ENCODE data around the gene INPP5E.
A peak's percentile ranks its signal among the peaks of the same experiment; 100 is the strongest.

INPP5E gene

DNA sequence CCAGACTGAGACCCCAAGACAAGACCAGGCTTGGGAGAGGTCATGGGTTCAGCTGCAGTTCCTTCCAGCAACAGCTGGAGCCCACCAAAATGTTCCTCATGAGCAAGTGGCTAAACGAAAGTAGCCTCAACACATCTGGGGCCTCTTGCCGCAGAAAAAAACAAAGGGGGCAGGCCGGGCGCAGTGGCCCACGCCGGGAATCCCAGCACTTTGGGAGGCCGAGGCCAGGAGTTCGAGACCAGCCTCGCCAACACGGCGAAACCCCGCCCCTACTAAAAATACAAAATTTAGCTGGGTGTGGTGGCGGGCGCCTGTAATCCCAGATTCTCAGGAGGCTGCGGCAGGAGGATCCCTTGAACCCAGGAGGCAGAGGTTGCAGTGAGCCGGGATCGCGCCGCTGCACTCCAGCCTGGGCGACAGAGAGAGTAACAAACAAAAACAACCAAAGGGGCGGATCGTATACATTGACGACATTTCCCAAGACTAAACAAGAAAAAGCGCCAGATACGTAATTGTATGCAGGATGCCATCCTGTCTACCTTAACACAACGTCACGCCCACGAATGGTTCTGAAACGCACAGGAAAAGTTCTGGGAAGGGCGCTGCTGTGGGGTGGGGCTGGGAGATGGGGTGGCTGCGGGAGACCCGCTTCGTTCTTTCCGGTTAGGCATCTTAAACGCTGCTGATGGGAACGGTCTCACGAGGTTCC is 1.7 kb downstream of the INPP5E start:
- H3K27ac ChIP-seq (ENCODE audit: low read depth, low read length), result no peak overlapping the region
- H3K27me3 ChIP-seq (ENCODE audit: control insufficient read depth, insufficient read depth, low read length), result no peaks in the 10 kb centered on the region
- H3K9ac ChIP-seq (ENCODE audit: low read length), result peak overlapping the region; percentile 49
- peak overlapping the region; percentile 79 for H3K4me3 ChIP-seq (ENCODE audit: low read length)
- H3K36me3 ChIP-seq (ENCODE audit: control insufficient read depth, insufficient read depth, low read length), result peaks cover 10% of the 10 kb centered on the region
- peaks cover 11% of the 10 kb centered on the region for H3K4me1 ChIP-seq (ENCODE audit: control insufficient read depth, insufficient read depth, low read length)

DNA sequence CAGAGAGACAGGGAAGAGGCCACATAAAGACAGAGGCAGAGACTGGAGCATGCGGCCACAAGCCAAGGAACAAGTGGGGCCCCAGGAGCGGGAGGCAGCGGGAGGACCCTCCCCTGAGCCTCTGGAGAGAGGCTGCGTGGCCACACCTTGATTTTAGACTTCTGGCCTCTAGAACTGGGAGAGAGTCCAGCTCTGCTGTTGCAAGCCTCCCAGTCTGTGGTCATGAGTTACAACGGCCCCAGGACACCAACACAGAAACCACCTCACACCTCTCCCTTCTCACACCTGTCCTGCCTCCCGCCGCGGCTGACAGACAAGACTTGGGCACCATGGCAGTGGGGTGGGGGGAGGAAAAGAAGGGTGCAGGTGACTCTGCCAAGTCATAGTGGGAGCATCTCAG is 2.2 kb downstream of the INPP5E start:
- H3K9ac ChIP-seq (ENCODE audit: low read length), result no peak overlapping the region
- no peaks in the 10 kb centered on the region for H3K27me3 ChIP-seq (ENCODE audit: control insufficient read depth, insufficient read depth, low read length)
- H3K36me3 ChIP-seq (ENCODE audit: control insufficient read depth, insufficient read depth, low read length), result peaks cover 11% of the 10 kb centered on the region
- no peak overlapping the region for H3K27ac ChIP-seq (ENCODE audit: low read depth, low read length)
- peak overlapping the region; percentile 79 for H3K4me3 ChIP-seq (ENCODE audit: low read length)
- H3K4me1 ChIP-seq (ENCODE audit: control insufficient read depth, insufficient read depth, low read length), result peaks cover 11% of the 10 kb centered on the region

DNA sequence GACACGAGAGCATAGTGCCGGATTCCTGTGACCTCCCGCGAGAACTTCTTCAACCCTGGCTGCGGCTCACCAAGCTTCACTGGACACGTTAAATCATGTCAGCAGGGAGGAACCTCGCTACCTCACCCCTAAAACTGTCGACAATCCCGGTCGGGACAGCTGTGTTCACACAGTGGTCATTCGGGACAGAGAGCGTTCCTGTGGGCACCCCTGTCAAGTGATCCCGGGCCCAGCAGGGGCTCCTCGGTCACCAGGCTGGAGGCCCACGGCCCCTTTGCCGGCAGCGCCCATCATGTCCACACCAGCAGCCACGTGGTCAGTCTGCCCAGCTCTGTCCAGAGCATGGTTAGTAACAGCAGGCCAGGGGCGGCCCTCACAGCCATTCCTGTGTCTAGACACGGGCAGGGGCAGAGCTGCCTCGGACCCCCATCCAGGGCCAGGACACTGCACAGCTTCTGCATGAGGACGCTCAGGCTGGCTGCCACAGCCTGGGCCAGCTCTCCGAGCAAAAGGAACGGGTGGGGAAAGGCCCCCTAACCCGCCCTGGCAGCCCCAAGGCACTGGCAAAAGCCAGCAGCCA is 3.5 kb downstream of the INPP5E start:
- H3K4me3 ChIP-seq (ENCODE audit: low read length), result no peak overlapping the region
- peaks cover 11% of the 10 kb centered on the region for H3K4me1 ChIP-seq (ENCODE audit: control insufficient read depth, insufficient read depth, low read length)
- H3K9ac ChIP-seq (ENCODE audit: low read length), result no peak overlapping the region
- no peaks in the 10 kb centered on the region for H3K27me3 ChIP-seq (ENCODE audit: control insufficient read depth, insufficient read depth, low read length)
- H3K27ac ChIP-seq (ENCODE audit: low read depth, low read length), result no peak overlapping the region
- H3K36me3 ChIP-seq (ENCODE audit: control insufficient read depth, insufficient read depth, low read length), result peaks cover 11% of the 10 kb centered on the region

DNA sequence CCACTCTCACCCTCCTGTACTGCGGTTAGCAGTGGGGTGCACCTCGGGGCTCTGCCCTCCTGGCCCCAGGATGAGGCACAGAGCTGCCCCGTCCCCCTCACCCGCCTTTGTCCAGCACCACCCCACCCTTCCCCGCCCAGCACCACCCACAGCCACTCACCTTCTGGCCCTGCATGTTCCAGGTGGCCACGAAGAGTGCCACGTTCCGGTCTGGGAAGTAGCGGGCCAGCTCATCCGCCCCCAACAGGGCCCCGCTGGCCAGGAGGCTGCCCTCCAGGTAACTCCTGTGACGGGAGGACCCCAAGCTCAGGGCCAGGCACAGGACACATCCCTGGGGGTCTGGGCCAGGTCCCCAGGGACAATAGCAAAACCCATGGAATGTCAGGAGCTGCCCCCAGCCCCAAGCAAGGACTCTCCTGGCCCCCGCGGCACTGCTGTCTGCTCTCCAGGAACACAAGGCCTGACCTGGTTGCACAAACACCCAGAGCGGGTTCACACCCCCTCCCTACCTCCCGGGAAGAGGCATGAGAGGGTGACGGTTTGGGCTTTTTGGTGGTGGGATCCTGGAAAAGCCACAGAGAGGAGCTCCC is 5.0 kb downstream of the INPP5E start:
- Histone ChIP-seq H3K9ac (ENCODE audit: low read length) (no peak overlapping the region), H3K4me1 (ENCODE audit: control insufficient read depth, insufficient read depth, low read length) (peaks cover 11% of the 10 kb centered on the region)

DNA sequence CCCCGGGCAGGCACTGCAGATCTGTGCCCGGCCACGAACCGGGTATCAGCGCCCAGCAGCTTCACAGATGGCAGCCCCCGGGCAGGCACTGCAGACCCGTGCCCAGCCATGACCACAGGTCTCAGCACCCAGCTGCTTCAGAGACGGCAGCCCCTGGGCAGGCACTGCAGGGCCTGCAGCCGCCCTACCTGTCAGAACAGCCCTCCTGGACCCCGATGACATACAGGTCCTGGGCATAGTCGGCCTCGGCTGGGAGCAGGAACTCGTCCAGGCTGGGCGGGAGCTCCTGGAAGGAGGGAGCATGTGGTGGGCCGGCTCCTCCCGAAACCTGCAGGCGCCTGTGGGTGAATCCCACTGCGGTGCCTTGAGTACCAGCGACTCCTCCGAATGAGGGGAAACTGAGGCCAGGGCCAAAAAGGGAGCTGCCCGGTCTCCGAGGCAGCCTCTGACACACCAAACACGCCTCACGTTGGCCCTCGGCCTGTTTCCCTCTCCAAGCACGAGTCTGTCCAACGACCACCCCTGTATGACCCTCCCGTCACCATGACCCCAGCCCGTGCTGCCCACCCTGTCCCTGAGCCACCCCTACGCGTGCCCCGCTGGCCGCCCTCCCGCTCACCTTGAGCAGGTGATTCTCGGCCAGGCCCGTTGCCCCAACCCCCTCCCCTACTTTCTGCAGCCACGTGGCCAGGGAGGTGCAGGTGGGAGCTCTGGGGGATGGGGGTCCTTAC is 5.6 kb downstream of the INPP5E start:
- Histone ChIP-seq H3K27ac (ENCODE audit: low read depth, low read length) (no peak overlapping the region), H3K27me3 (ENCODE audit: control insufficient read depth, insufficient read depth, low read length) (no peaks in the 10 kb centered on the region), H3K4me3 (ENCODE audit: low read length) (no peak overlapping the region), H3K4me1 (ENCODE audit: control insufficient read depth, insufficient read depth, low read length) (peaks cover 11% of the 10 kb centered on the region), H3K36me3 (ENCODE audit: control insufficient read depth, insufficient read depth, low read length) (peaks cover 13% of the 10 kb centered on the region), H3K9ac (ENCODE audit: low read length) (no peak overlapping the region)

More for the DNA sequence above, 5.0 kb downstream of the INPP5E start:
- H3K27me3 ChIP-seq (ENCODE audit: control insufficient read depth, insufficient read depth, low read length), result no peaks in the 10 kb centered on the region
- H3K27ac ChIP-seq (ENCODE audit: low read depth, low read length), result no peak overlapping the region
- H3K4me3 ChIP-seq (ENCODE audit: low read length), result no peak overlapping the region
- peaks cover 13% of the 10 kb centered on the region for H3K36me3 ChIP-seq (ENCODE audit: control insufficient read depth, insufficient read depth, low read length)

DNA sequence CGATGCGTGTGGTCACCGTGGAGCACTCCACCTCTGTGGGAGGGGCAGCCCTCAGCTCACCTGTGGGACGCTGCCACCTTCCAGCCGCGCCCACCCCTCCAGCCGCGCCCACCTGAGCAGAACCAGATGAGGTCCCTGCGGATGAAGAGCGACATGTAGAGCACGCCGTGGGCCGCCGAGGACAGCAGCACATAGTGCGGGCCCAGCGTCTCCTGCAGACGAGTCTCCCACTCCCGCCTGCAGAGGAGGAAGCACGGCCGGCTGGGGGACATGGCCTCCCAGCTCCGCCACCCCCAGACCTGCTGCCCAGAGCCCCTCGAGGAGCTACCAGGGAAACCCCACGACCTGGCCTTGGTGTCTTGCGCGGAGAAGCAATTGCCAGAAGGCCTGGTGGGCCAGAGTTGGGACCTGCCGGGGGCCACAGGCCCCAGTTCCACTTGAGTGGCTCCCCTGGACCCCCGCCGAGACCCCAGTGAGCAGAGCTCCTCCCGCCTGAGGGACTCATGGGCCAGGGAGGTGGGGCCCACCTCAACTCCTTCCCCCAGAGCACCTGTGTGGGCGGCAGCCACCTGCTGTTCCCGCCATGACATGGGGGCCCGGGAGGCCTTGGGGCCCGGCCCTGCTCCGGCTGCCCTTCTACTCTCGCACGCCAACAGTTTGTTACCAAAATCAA is 6.5 kb downstream of the INPP5E start:
- H3K4me1 ChIP-seq (ENCODE audit: control insufficient read depth, insufficient read depth, low read length), result peaks cover 9% of the 10 kb centered on the region
- H3K27me3 ChIP-seq (ENCODE audit: control insufficient read depth, insufficient read depth, low read length), result no peaks in the 10 kb centered on the region
- no peak overlapping the region for H3K27ac ChIP-seq (ENCODE audit: low read depth, low read length)
- peaks cover 13% of the 10 kb centered on the region for H3K36me3 ChIP-seq (ENCODE audit: control insufficient read depth, insufficient read depth, low read length)
- H3K4me3 ChIP-seq (ENCODE audit: low read length), result no peak overlapping the region
- no peak overlapping the region for H3K9ac ChIP-seq (ENCODE audit: low read length)

DNA sequence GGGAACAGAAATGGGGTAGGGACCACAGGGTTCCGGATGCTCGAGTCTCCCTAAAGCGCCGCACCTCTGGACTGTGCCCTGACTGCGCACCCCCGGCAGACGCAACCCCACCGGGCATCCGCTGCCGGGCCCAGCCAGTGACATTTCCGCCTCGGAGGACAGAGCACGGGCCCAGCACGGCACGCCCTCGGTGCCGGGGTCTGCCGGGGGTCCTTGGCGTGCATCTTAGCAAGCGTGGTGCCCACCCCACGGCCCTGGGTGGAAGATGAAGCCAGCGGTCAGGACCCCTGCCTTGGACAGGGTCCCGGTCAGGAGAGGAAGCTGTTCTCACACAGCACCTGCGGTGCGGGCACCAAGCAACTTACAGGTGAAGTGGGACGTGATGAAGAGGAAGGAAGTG is 7.1 kb downstream of the INPP5E start:
- no peaks in the 10 kb centered on the region for H3K27me3 ChIP-seq (ENCODE audit: control insufficient read depth, insufficient read depth, low read length)
- peaks cover 4% of the 10 kb centered on the region for H3K4me1 ChIP-seq (ENCODE audit: control insufficient read depth, insufficient read depth, low read length)
- no peak overlapping the region for H3K27ac ChIP-seq (ENCODE audit: low read depth, low read length)
- H3K36me3 ChIP-seq (ENCODE audit: control insufficient read depth, insufficient read depth, low read length), result peaks cover 13% of the 10 kb centered on the region
- no peak overlapping the region for H3K9ac ChIP-seq (ENCODE audit: low read length)
- H3K4me3 ChIP-seq (ENCODE audit: low read length), result no peak overlapping the region

DNA sequence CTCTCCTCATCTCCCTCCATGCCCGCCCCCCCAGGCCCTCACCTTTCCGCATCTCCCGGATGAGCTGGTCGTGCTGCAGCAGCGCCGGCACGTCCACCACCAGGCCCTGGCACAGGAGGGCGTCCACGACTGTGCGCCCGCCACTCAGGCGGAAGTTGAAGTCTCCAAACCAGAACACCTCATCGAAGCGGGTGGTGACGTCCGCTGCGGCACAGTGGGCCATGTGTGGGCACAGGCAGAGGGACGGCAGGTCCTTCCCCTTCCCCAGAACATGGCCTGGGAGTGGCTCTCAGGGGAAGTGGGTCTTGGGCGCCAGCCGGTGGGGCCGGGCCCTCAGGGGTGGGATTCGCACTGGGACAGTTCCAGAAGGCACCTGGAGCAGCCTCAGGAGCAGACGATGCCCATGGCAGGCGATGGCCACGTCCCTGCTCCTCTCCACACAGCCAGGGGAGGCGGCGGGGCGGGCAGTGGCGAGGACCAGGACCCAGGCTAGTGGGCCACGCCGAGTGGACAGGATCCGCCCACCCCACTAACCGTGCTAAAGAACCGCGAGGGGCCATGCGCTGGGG is 7.8 kb downstream of the INPP5E start:
- H3K9ac ChIP-seq (ENCODE audit: low read length), result no peak overlapping the region
- H3K36me3 ChIP-seq (ENCODE audit: control insufficient read depth, insufficient read depth, low read length), result peaks cover 13% of the 10 kb centered on the region
- no peak overlapping the region for H3K4me3 ChIP-seq (ENCODE audit: low read length)
- no peaks in the 10 kb centered on the region for H3K27me3 ChIP-seq (ENCODE audit: control insufficient read depth, insufficient read depth, low read length)
- H3K27ac ChIP-seq (ENCODE audit: low read depth, low read length), result no peak overlapping the region
- H3K4me1 ChIP-seq (ENCODE audit: control insufficient read depth, insufficient read depth, low read length), result no peaks in the 10 kb centered on the region

DNA sequence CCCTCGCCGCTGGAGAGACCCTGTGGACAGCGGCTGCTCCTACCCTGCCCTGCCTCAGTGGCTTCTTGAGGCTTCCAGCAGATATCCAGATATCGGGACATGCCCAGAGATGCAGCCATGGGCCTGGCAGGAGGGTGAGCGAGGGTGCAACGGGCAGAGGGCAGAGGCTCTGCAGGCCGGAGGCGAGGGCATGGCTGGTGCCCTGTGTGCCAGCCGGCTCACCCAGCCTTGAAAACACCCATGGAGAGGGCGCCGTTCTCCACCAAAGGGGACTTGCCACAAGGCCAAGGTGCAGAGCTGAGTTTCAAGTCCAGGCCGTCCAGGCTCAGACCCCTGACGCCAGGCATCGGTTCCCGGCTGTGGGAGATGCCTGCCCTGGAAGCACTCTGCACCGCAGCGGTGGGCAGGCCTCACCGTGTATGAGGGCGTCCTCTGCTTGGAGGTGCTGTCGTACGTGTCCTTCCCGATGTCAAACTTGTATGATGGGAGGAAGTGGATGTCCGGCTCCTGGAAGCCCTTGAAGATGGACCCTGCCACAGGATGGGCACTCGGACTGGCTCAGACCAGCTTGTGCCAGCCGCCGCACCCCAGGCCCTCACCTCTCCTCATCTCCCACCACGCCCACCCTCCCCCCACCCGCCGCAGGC is 8.9 kb downstream of the INPP5E start:
- no peak overlapping the region for H3K27ac ChIP-seq (ENCODE audit: low read depth, low read length)

DNA sequence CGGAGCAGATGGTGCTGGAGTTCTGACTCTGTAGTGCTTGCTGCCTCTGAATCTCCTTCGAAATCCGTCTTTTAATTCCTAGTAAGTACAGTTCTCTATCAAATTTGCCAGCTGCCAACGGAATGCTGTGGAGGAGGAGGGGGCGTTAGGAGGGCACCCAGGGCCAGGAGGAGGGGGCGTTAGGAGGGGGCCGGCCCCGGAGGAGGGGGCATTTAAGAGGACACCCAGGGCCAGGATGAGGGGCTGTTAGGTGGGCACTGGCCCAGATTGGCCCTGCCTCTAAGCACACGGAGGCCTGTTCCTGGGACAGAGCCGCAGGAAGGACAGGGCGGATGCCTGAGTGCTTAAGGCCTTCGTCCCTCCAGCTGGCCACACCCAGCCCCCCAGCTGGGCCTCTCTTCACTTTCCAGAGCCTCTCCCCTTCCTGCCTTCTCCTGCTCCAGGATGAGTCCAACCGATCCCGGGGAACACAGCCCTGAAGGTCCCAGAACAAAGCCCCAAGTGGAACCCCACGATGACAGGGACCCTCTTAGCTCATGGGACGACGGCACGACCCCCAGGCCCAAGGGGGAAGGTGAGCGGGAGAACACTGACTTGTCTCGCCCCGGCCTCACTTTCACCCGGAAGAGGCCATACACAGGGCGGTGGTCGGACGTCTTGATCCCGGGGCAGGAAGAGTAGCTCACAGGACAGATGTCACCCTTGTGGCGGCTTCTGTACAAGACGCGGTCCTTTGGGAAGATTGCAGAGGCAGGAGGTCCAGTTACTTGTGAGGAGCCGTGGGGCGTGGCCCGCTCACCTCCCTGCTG is 9.8 kb downstream of the INPP5E start:
- Histone ChIP-seq H3K36me3 (ENCODE audit: control insufficient read depth, insufficient read depth, low read length) (peaks cover 13% of the 10 kb centered on the region), H3K4me3 (ENCODE audit: low read length) (no peak overlapping the region), H3K9ac (ENCODE audit: low read length) (no peak overlapping the region), H3K4me1 (ENCODE audit: control insufficient read depth, insufficient read depth, low read length) (no peaks in the 10 kb centered on the region), H3K27me3 (ENCODE audit: control insufficient read depth, insufficient read depth, low read length) (no peaks in the 10 kb centered on the region), H3K27ac (ENCODE audit: low read depth, low read length) (no peak overlapping the region)

More for the DNA sequence above, 8.9 kb downstream of the INPP5E start:
- H3K36me3 ChIP-seq (ENCODE audit: control insufficient read depth, insufficient read depth, low read length), result peaks cover 13% of the 10 kb centered on the region
- no peaks in the 10 kb centered on the region for H3K27me3 ChIP-seq (ENCODE audit: control insufficient read depth, insufficient read depth, low read length)
- no peak overlapping the region for H3K4me3 ChIP-seq (ENCODE audit: low read length)
- no peaks in the 10 kb centered on the region for H3K4me1 ChIP-seq (ENCODE audit: control insufficient read depth, insufficient read depth, low read length)
- H3K9ac ChIP-seq (ENCODE audit: low read length), result no peak overlapping the region

DNA sequence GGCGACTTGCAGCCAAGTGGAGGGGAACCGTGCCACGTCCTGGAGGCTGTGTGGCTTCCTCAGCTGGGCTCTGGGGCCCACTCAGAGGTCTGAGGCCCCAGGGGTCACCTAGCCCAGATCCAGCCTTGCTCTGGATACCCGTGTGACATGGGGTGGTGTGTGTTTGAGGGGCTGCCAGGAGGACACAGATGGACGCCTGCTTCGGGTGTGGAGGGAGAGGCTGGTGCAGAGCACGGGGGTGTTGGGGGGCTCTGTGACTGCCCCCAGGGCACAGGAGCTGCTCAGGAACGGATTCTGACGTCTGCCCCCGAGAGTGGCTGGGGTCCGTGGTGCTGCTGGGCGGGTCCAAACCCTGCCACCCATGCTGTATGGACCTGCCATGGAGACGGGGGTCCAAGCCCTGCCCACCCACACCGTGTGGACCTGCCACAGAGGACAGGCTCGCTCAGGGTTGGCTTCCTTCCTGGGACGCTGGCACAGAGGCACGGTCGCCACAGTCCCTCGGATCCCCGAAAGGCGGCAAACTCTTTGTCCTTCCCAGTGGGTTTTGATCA is 10.5 kb downstream of the INPP5E start:
- Histone ChIP-seq H3K4me1 (ENCODE audit: control insufficient read depth, insufficient read depth, low read length) (no peaks in the 10 kb centered on the region), H3K27me3 (ENCODE audit: control insufficient read depth, insufficient read depth, low read length) (no peaks in the 10 kb centered on the region), H3K9ac (ENCODE audit: low read length) (no peak overlapping the region), H3K27ac (ENCODE audit: low read depth, low read length) (no peak overlapping the region), H3K4me3 (ENCODE audit: low read length) (no peak overlapping the region), H3K36me3 (ENCODE audit: control insufficient read depth, insufficient read depth, low read length) (peaks cover 13% of the 10 kb centered on the region)

Measured in rectal smooth muscle tissue (tissue), 1 donor.